ENCODE data around the gene SPRY2.

DNA sequence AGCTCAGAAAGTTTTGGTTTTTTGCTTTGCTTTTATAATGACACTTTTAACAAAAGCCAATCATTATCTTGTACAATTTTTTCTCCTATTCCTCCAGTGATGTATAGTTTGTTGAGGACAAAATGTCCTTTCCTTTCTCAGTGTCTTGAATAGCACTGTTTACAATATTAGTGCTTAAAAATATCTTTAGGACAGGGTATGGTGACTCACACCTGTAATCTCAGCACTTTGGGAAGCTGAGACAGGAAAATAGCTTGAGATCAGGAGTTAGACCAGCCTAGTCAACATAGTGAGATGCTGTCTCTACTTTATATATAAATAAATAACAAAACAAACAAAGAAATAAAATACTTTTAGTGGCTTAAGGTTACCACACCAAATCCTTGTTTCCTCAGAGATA is 41.9 kb downstream of the SPRY2 start:
- TF ChIP-seq CTCF (conservative IDR thresholded peaks at IDR 0.05; ENCODE audit: low read depth, low read length) (no peak), MXI1 (IDR thresholded peaks at IDR 0.05; ENCODE audit: borderline replicate concordance, low read depth, low read length) (no peak), POLR2A (IDR thresholded peaks at IDR 0.05; ENCODE audit: low read depth, low read length) (no peak), MAZ (IDR thresholded peaks at IDR 0.05; ENCODE audit: borderline replicate concordance, low read depth, low read length) (no peak), CHD1 (IDR thresholded peaks at IDR 0.05; ENCODE audit: low read depth, low read length) (no peak), RFX5 (IDR thresholded peaks at IDR 0.05; ENCODE audit: low read depth, low read length) (no peak), RAD21 (IDR thresholded peaks at IDR 0.05; ENCODE audit: low read length) (no peak), SMC3 (IDR thresholded peaks at IDR 0.05; ENCODE audit: low read depth, low read length) (no peak), BHLHE40 (IDR thresholded peaks at IDR 0.05; ENCODE audit: low read depth, low read length) (no peak), CEBPB (IDR thresholded peaks at IDR 0.05; ENCODE audit: low read depth, low read length) (no peak)
